Neural crest cell (in vitro differentiated cells): Measurements from ENCODE around the gene CAVIN2. TPM values are rescaled to one million over a fixed set of nuclear protein-coding genes. Genes with fewer than 3 reads are reported as not detected.

Source experiments
- DNase-seq: peaks from one replicate; pipeline ENCODE4 v3.0.0; 2021; ENCODE audit warnings: low read depth, mixed read lengths, low spot score
- H3K27ac Mint-ChIP-seq: one replicate; pipeline ENCODE4 v1.8.0; 2021; ENCODE audit warnings: mild to moderate bottlenecking, mixed read lengths; ENCODE audit not compliant: unreplicated experiment
- H3K27me3 Mint-ChIP-seq: 2 replicates; pipeline ENCODE4 v1.8.0; 2021; ENCODE audit warnings: low read depth, mild to moderate bottlenecking, mixed read lengths
- H3K36me3 Mint-ChIP-seq: 2 replicates; pipeline ENCODE4 v1.8.0; 2021; ENCODE audit warnings: low read depth, mild to moderate bottlenecking, mixed read lengths
- H3K4me1 Mint-ChIP-seq: 2 replicates; pipeline ENCODE4 v1.8.0; 2021; ENCODE audit warnings: mixed read lengths
- H3K4me3 Mint-ChIP-seq: one replicate; pipeline ENCODE4 v1.8.0; 2021; ENCODE audit warnings: mild to moderate bottlenecking, mixed read lengths
- H3K9me3 Mint-ChIP-seq: 2 replicates; pipeline ENCODE4 v1.8.0; 2021; ENCODE audit warnings: mixed read lengths
- CTCF ChIP-seq: fragments of 200-600 bp; sonication (generic); conservative IDR thresholded peaks from 2 replicates; pipeline ENCODE4 v1.5.0; 2021; ENCODE audit warnings: antibody characterized with exemption, mild to moderate bottlenecking
- total RNA-seq: library from RNA; stranded (reverse); gene quantifications from 2 replicates; pipeline ENCODE4 v1.2.1, GENCODE V29; 2021

The CAVIN2 gene
- total RNA-seq, 1 donor from 2014 or later, result not detected

DNA sequence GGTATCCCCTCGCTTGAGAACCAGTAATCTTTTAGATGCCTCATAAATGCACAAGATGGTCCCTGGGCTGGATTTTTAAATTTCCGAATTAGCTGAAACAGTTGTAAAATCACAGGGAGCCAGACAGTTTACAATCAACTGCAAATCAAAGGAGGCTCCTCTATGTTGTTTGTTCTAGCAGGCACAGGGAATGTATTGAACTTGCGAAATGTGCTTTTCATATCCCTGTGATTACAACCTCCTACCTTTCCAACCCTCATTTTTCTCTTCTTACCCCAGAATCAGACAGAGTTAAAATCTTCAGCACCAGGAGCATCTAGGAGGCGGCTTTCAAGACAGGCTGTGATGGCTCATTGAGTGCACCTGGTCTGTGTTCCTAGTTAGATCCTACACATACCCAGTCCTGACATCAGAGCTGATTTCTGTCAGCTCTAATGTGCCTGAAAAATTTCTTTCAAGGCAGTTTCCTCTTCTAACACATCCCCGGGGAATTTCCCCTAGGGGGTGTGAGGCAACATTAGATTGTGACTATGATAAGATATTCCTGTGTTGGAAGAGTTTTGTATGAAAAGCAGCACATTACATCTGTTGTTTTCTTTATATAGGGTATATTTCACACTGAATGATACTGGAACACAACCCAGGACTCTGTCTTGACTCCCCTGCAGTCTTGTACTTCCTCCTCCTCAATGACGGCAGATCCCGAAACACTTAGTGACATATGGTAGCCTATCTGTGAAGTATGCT, 17.9 kb upstream of the CAVIN2 start:
- peak overlapping the region; percentile 37 for H3K27ac Mint-ChIP-seq
- H3K4me1 Mint-ChIP-seq, result peaks cover 46% of the 10 kb centered on the region
- no peak for TF ChIP-seq CTCF
- no peak for DNase-seq
- no peaks in the 10 kb centered on the region for H3K36me3 Mint-ChIP-seq
- H3K27me3 Mint-ChIP-seq, result no peaks in the 10 kb centered on the region
- H3K4me3 Mint-ChIP-seq, result no peak overlapping the region
- H3K9me3 Mint-ChIP-seq, result peaks cover 5% of the 10 kb centered on the region

GRCh38 chr2:191863988-191864387, 17.1 kb upstream of the CAVIN2 start:
- Mint-ChIP-seq H3K27ac (peak overlapping the region; percentile 20), H3K27me3 (no peaks in the 10 kb centered on the region), H3K4me3 (no peak overlapping the region), H3K4me1 (peaks cover 42% of the 10 kb centered on the region), H3K9me3 (peaks cover 5% of the 10 kb centered on the region), H3K36me3 (no peaks in the 10 kb centered on the region)
- no peak for TF ChIP-seq CTCF
- DNase-seq, result no peak

- Mint-ChIP-seq H3K4me3 (no peak overlapping the region), H3K9me3 (peaks cover 5% of the 10 kb centered on the region), H3K36me3 (no peaks in the 10 kb centered on the region), H3K27me3 (no peaks in the 10 kb centered on the region), H3K4me1 (peaks cover 36% of the 10 kb centered on the region), H3K27ac (no peak overlapping the region)
- DNase-seq, result no peak
- no peak for TF ChIP-seq CTCF
Observed at GRCh38 chr2:191862156-191862775, 15.4 kb upstream of the CAVIN2 start.

DNA sequence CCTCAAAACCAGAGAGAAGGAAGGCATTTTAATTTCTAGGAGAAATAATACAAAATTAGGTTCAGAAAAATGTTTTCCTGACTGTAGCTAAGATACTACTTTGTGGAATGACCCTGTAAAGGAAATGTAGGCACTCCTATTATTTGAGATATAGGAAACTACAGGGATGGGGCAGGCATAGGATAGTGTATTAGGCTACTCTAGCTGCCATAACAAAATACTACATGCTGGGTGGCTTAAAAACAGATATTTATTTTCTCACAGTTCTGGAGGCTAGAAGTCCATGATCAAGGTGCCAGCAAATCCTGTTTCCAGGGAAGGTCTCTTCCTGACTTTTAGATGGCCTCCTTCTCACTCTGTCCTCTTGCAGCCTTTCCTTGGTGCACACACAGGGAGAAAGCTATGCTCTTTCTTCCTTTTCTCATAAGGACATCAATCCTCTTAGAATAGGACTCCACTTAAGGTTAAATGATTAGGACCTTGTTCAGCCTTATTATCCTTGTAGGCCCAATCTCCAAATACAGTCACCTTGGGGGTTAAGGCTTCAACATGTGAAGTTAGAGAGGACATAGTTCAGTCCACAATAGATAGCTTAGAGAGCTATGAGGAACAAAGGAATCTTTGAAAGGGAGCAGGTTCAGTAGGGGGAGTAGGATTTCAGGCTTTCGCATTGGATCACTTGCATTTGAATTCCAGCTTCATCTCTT, 14.0 kb upstream of the CAVIN2 start:
- H3K9me3 Mint-ChIP-seq, result peaks cover 5% of the 10 kb centered on the region
- TF ChIP-seq CTCF, result no peak
- no peaks in the 10 kb centered on the region for H3K27me3 Mint-ChIP-seq
- H3K27ac Mint-ChIP-seq, result peak overlapping the region; percentile 77
- no peak for DNase-seq
- no peaks in the 10 kb centered on the region for H3K36me3 Mint-ChIP-seq
- peaks cover 23% of the 10 kb centered on the region for H3K4me1 Mint-ChIP-seq
- H3K4me3 Mint-ChIP-seq, result no peak overlapping the region

GRCh38 chr2:191859681-191860080, 12.8 kb upstream of the CAVIN2 start:
- no peak overlapping the region for H3K4me3 Mint-ChIP-seq
- peaks cover 5% of the 10 kb centered on the region for H3K9me3 Mint-ChIP-seq
- H3K27me3 Mint-ChIP-seq, result no peaks in the 10 kb centered on the region
- no peak overlapping the region for H3K27ac Mint-ChIP-seq
- peaks cover 20% of the 10 kb centered on the region for H3K4me1 Mint-ChIP-seq
- no peak for TF ChIP-seq CTCF
- no peaks in the 10 kb centered on the region for H3K36me3 Mint-ChIP-seq
- DNase-seq, result no peak
